ENCODE results near the gene FASTKD3. TPM values are rescaled to one million over a fixed set of nuclear protein-coding genes. Genes with fewer than 3 reads are reported as not detected.

Gene FASTKD3
- total RNA-seq, 3 donors from 2014 or later = 18.2 to 22.5 (median 19.8) TPM

DNA sequence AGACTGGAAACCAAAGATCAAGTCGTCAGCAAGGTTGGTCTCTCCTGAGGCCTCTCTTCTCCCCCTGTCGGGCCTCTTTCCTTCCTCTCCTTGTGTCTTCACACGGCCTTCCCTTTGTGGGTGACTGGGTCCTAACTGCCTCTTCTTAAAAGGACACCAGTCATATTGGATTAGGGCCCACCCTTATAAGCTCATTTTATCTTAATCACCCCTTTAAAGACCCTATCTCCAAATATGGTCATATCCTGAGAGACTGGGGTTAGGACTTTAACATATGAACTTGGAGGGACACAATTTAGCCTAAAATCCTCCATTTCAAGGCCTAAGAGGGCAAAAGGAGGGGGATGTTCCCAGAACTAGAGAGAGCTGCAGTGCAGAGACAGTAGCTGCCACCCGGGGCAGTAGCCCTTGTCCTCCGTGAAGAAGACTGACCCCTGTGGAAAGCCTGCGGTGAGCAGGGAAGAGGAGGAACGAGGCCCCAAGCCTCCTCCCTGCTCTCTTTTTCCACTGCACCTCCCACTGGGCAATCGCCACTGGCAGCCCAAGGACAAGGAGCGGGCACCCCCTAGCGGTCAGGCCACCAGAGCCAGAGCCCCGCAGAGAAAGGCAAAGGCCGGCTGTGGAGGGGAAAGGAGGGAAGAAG, 52.8 kb downstream of the FASTKD3 start:
- Mint-ChIP-seq H3K27me3 (ENCODE audit: low read depth) (peaks cover 41% of the 10 kb centered on the region), H3K36me3 (ENCODE audit: insufficient read depth) (no peaks in the 10 kb centered on the region)

DNA sequence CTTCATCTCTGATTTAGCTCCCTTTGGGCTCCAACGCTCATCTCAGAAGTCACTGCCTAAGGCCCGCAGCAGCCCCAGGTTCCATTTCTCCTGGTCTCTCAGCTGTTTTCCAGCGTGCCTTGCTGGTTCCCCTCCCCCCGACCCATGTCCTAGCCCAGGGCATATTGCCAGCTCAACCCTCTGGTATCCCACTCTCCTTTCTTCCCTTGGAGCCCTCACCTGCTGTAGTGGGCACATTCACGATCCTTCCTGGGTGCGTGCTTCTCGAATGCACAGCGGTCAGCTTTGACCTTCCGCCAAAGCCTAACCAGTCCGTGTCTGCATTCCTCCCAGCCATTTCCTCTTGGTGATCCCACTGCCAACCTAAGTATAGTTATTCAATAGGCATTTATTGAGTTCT, 54.0 kb downstream of the FASTKD3 start:
- peaks cover 2% of the 10 kb centered on the region for H3K4me1 Mint-ChIP-seq (ENCODE audit: low read depth)
- peaks cover 46% of the 10 kb centered on the region for H3K27me3 Mint-ChIP-seq (ENCODE audit: low read depth)
- no peaks in the 10 kb centered on the region for H3K9me3 Mint-ChIP-seq

More for the DNA sequence above, 52.8 kb downstream of the FASTKD3 start:
- H3K9me3 Mint-ChIP-seq = no peaks in the 10 kb centered on the region
- ATAC-seq (peak; percentile 77 to 82), DNase-seq (peak; percentile 50)
- H3K4me3 Mint-ChIP-seq = no peak overlapping the region
- peaks cover 2% of the 10 kb centered on the region for H3K4me1 Mint-ChIP-seq (ENCODE audit: low read depth)

DNA sequence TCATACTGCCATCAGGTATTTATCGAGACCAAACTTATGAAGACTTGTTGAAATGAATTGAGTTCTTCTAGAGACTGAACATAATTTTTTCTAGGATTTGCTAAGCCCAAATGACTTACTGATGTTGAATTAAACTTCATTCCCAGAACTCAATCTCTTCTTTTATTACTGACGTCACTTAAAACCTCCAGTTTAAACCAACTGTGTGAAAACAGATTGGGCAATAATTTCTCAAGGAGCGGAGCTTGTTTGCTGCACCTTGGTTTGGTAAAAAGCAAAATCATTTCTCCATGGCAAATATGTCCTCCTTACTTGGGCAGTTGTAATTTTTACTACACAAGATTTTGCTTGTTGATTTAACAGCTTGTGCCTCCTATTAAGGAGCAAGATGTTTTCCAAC, 55.3 kb downstream of the FASTKD3 start:
- Mint-ChIP-seq H3K4me3 (no peak overlapping the region), H3K27me3 (ENCODE audit: low read depth) (peaks cover 37% of the 10 kb centered on the region), H3K9me3 (no peaks in the 10 kb centered on the region), H3K36me3 (ENCODE audit: insufficient read depth) (no peaks in the 10 kb centered on the region), H3K4me1 (ENCODE audit: low read depth) (peaks cover 2% of the 10 kb centered on the region)
- ATAC-seq = no peak
- no peak for DNase-seq

More for the DNA sequence above, 54.0 kb downstream of the FASTKD3 start:
- no peak for ATAC-seq
- Mint-ChIP-seq H3K36me3 (ENCODE audit: insufficient read depth) (no peaks in the 10 kb centered on the region), H3K4me3 (no peak overlapping the region)
- no peak for DNase-seq

DNA sequence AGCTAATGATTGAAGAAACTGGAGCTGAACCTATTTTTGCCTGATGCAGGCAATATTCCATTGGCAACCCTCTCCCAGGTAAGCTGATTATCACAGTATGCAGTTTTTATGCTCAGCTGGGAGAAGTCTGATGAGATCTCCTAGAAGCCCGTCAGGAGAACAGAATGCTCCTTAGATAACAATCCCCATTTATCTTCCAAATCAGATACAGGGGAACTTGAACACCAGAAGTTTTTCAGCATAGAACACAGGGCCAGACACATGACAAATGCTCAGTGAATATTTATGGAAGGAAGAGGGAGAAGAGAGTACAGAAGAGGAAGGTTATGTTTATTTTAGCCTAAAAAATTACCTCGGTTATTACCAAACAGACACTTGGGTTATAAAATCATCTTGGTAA, 55.8 kb downstream of the FASTKD3 start:
- peaks cover 36% of the 10 kb centered on the region for H3K27me3 Mint-ChIP-seq (ENCODE audit: low read depth)
- no peaks in the 10 kb centered on the region for H3K36me3 Mint-ChIP-seq (ENCODE audit: insufficient read depth)
- DNase-seq = no peak
- H3K4me3 Mint-ChIP-seq = no peak overlapping the region
- H3K9me3 Mint-ChIP-seq = no peaks in the 10 kb centered on the region
- ATAC-seq = no peak
- H3K4me1 Mint-ChIP-seq (ENCODE audit: low read depth) = peaks cover 2% of the 10 kb centered on the region

DNA sequence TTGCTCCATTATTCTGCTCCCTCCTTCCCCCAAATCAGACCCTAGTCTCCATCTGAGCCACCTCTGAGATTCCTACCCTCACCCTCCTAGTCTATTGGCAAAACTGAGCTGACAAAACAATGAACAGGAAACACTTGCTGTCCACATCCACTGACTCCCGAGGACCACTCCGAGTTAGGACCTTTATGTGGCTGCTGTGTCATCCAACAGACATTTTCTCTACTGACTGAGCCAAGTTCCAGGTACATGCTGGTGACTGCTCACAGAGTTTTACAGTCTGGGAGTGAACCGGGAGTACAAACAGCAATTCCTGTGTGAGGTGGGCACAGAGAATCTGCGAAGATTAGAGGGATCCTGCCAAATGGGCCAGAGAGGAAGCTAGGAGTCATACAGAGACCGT, 57.1 kb downstream of the FASTKD3 start:
- DNase-seq (no peak), ATAC-seq (no peak)
- no peaks in the 10 kb centered on the region for H3K36me3 Mint-ChIP-seq (ENCODE audit: insufficient read depth)
- H3K9me3 Mint-ChIP-seq = no peaks in the 10 kb centered on the region
- peaks cover 37% of the 10 kb centered on the region for H3K27me3 Mint-ChIP-seq (ENCODE audit: low read depth)
- no peak overlapping the region for H3K4me3 Mint-ChIP-seq
- peaks cover 2% of the 10 kb centered on the region for H3K4me1 Mint-ChIP-seq (ENCODE audit: low read depth)

Other genes with a start within 250 kb of the FASTKD3 start
- not detected for gene CFAP90, start 17.9 kb downstream of the FASTKD3 start, total RNA-seq
- 10 to 100 TPM; 57.2 to 64.8 (median 57.9) TPM for gene MTRR, start 117 bp upstream of the FASTKD3 start, total RNA-seq

All from activated T-cell treated with anti-CD3 and anti-CD28 coated beads, Interleukin-2, amount 50 U/mL, for 4 hours (primary cell).